HepG2 (cell line): ENCODE data around the gene WNT3A. TPM values are rescaled to one million over a fixed set of nuclear protein-coding genes. Genes with fewer than 3 reads are reported as not detected.

Source experiments
- FOXA1 ChIP-seq, 2 experiments: fragments of 450-650 bp in 1 of 2; sonication (generic) in 1 of 2; formaldehyde crosslinking in 1 of 2; IDR thresholded peaks; 2 replicates each; pipeline versions ENCODE4 v1.4.0 to v1.6.1; 2016 to 2020; ENCODE audit warnings: missing genetic modification reagents in 1 of 2
- HES4 ChIP-seq: sonication (generic); formaldehyde crosslinking; IDR thresholded peaks from 2 replicates; pipeline ENCODE4 v1.9.0; 2021; ENCODE audit warnings: mild to moderate bottlenecking, missing genetic modification reagents, borderline replicate concordance
- HOXA7 ChIP-seq: sonication (generic); formaldehyde crosslinking; IDR thresholded peaks from 2 replicates; pipeline ENCODE4 v1.8.1; 2022; ENCODE audit warnings: mild to moderate bottlenecking, missing genetic modification reagents, moderate library complexity
- KAT2B ChIP-seq: fragments of 150-350 bp; IDR thresholded peaks from 2 replicates; pipeline ENCODE4 v1.6.1; 2014; ENCODE audit warnings: low read depth, low read length, borderline replicate concordance
- MAF1 ChIP-seq: sonication (generic); formaldehyde crosslinking; IDR thresholded peaks from 2 replicates; pipeline ENCODE4 v1.5.0; 2020; ENCODE audit warnings: missing genetic modification reagents, borderline replicate concordance
- MED1 ChIP-seq: sonication (generic); formaldehyde crosslinking; IDR thresholded peaks from 2 replicates; pipeline ENCODE4 v1.4.0; 2020; ENCODE audit warnings: missing genetic modification reagents
- MXD4 ChIP-seq: IDR thresholded peaks from 2 replicates; pipeline ENCODE4 v1.6.1; 2016; ENCODE audit warnings: mild to moderate bottlenecking, missing biosample characterization, missing genetic modification reagents
- NFIB ChIP-seq: sonication (generic); formaldehyde crosslinking; IDR thresholded peaks from 2 replicates; pipeline ENCODE4 v1.9.0; 2021; ENCODE audit warnings: missing genetic modification reagents, mild to moderate bottlenecking, borderline replicate concordance
- NFIC ChIP-seq: IDR thresholded peaks from 2 replicates; pipeline ENCODE4 v1.6.1; 2012; ENCODE audit warnings: mild to moderate bottlenecking, low read length, inconsistent platforms
- POGZ ChIP-seq: sonication (generic); formaldehyde crosslinking; IDR thresholded peaks from 2 replicates; pipeline ENCODE4 v1.4.0; 2020; ENCODE audit warnings: mild to moderate bottlenecking, missing genetic modification reagents
- PTBP1 ChIP-seq: fragments of 200-400 bp; formaldehyde crosslinking; IDR thresholded peaks from 2 replicates; pipeline ENCODE4 v1.6.1; 2018; ENCODE audit warnings: low read length, low read depth; ENCODE audit not compliant: poor library complexity, severe bottlenecking
- RXRB ChIP-seq: IDR thresholded peaks from 2 replicates; pipeline ENCODE4 v1.6.1; 2016; ENCODE audit warnings: borderline replicate concordance, missing genetic modification reagents, missing compliant biosample characterization
- SAFB2 ChIP-seq: sonication (generic); formaldehyde crosslinking; IDR thresholded peaks from 2 replicates; pipeline ENCODE4 v1.5.1; 2020; ENCODE audit warnings: missing genetic modification reagents, low read depth, mild to moderate bottlenecking, borderline replicate concordance
- ZNF101 ChIP-seq: sonication (generic); formaldehyde crosslinking; IDR thresholded peaks from 2 replicates; pipeline ENCODE4 v1.4.0; 2020; ENCODE audit warnings: mild to moderate bottlenecking, low read depth, missing genetic modification reagents, borderline replicate concordance
- ZNF143 ChIP-seq: sonication (generic); formaldehyde crosslinking; IDR thresholded peaks from 2 replicates; pipeline ENCODE4 v1.4.0; 2020; ENCODE audit warnings: missing genetic modification reagents
- ZNF224 ChIP-seq: sonication (generic); formaldehyde crosslinking; IDR thresholded peaks from 2 replicates; pipeline ENCODE4 v1.5.0; 2020; ENCODE audit warnings: mild to moderate bottlenecking, missing genetic modification reagents
- ZNF34 ChIP-seq: sonication (generic); formaldehyde crosslinking; IDR thresholded peaks from 2 replicates; pipeline ENCODE4 v1.4.0; 2020; ENCODE audit warnings: mild to moderate bottlenecking, missing genetic modification reagents, borderline replicate concordance
- ZNF776 ChIP-seq: sonication (generic); formaldehyde crosslinking; IDR thresholded peaks from 2 replicates; pipeline ENCODE4 v1.4.0; 2020; ENCODE audit warnings: mild to moderate bottlenecking, missing genetic modification reagents
- ZNF777 ChIP-seq: sonication (generic); formaldehyde crosslinking; IDR thresholded peaks from 2 replicates; pipeline ENCODE4 v1.4.0; 2020; ENCODE audit warnings: missing genetic modification reagents
- ZNF790 ChIP-seq: sonication (generic); formaldehyde crosslinking; IDR thresholded peaks from 2 replicates; pipeline ENCODE4 v1.8.0; 2022; ENCODE audit warnings: missing genetic modification reagents, mild to moderate bottlenecking, borderline replicate concordance
- ZNF792 ChIP-seq: IDR thresholded peaks from 2 replicates; pipeline ENCODE4 v1.6.1; 2016
- ZNF891 ChIP-seq: sonication (generic); formaldehyde crosslinking; IDR thresholded peaks from 2 replicates; pipeline ENCODE4 v1.5.0; 2020; ENCODE audit warnings: mild to moderate bottlenecking, missing genetic modification reagents
- ZSCAN22 ChIP-seq: sonication (generic); formaldehyde crosslinking; IDR thresholded peaks from 2 replicates; pipeline ENCODE4 v1.4.0; 2020; ENCODE audit warnings: mild to moderate bottlenecking, missing genetic modification reagents
- ZSCAN9 ChIP-seq: IDR thresholded peaks from 2 replicates; pipeline ENCODE4 v1.6.1; 2016; ENCODE audit warnings: borderline replicate concordance
- ZZZ3 ChIP-seq: sonication (generic); formaldehyde crosslinking; IDR thresholded peaks from 2 replicates; pipeline ENCODE4 v1.4.0; 2020; ENCODE audit warnings: missing genetic modification reagents, mild to moderate bottlenecking, borderline replicate concordance
- polyA plus RNA-seq, 8 experiments: library from polyadenylated mRNA; depleted of rRNA in 3 of 8; stranded (reverse) in 7 of 8; unstranded in 1 of 8; fragments of >200 nt; fragmentation: Illumina TruSeq in 4 of 8; extraction: Trizol in 4 of 8; gene quantifications; 2 replicates each; pipeline versions ENCODE4 v1.2.1 to v1.2.3, GENCODE V29; 2011 to 2016; ENCODE audit warnings: low read depth in 4 of 8, missing spikeins in 1 of 8, mixed read lengths in 1 of 8; ENCODE audit not compliant: insufficient read depth in 1 of 8
- total RNA-seq, 5 experiments: library from RNA; depleted of rRNA; stranded (reverse); fragments of >200 nt; fragmentation: Illumina TruSeq; extraction: Trizol; gene quantifications; 2 replicates each; pipeline ENCODE4 v1.2.3, GENCODE V29; 2016; ENCODE audit warnings: low read depth in 1 of 5
- TF ChIP-seq, protein P1 (sequence below): IDR thresholded peaks from 2 replicates; pipeline ENCODE4 v1.6.1; 2012; ENCODE audit warnings: inconsistent platforms
- TF ChIP-seq, protein P2 (sequence below): conservative IDR thresholded peaks from 2 replicates; pipeline ENCODE4 v1.6.1; 2018; ENCODE audit warnings: missing genetic modification reagents
- TF ChIP-seq, protein P3 (sequence below): sonication (generic); formaldehyde crosslinking; IDR thresholded peaks from 2 replicates; pipeline ENCODE4 v1.8.1; 2023; ENCODE audit warnings: mild to moderate bottlenecking, missing genetic modification reagents, borderline replicate concordance
- TF ChIP-seq, protein P4 (sequence below): sonication (generic); formaldehyde crosslinking; IDR thresholded peaks from 2 replicates; pipeline ENCODE4 v1.5.0; 2020; ENCODE audit warnings: missing genetic modification reagents

The WNT3A gene
- total and polyA plus RNA-seq, 2 of the 13 experiments (the other 11 are each of a cell fraction or from before 2014, with no cell fraction given), result not detected

DNA sequence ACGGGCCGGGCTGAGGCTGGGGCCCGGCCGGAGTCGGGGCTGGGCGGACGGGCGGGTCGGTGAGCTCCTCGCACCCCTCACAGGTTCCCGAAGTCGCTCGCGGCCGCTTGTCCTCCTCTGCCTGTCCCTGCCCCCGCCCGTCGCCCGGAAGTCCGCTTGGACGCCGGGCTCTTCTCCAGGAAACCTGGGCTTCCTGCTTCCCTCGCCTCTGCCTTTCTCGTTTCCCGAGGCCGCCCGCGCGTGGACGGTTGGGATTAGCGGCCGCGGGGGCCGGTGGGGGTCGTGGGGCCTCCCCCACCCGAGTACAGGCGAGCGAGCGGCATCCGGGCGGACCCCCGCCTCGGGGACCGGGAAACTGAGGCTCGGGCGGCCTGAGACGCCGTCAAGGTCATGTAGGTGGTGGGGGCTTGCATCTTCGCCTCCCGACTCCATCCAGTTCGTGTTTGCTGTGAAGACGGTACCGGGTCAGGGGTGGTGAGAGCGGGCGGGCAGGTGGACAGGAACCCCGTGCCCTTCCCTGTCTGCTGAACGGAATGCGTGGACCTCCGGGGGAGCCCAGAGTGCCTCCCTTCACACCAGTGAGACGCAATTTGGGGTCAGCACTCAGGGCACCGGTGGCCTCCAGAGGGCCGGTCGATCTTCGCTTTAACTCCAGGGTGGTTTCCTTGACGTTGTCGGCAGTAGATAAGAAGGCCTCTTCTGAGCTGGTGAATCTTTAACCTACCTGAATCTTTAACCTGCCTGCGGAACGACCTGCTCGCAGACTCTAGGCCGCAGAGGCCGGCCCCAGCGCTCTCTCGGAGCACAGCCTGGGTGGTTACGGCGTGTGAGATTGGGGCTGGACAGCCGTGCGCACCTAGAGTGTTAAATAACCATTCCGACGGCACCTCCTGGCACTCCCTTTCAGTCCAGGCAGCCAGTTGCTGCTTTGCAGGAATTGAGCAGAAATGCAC is 76.4 kb downstream of the WNT3A start (continued):
- TF ChIP-seq NFIB (CRISPR knock-in tag), result no peak
- TF ChIP-seq SAFB2 (CRISPR knock-in tag), result 0 out of 2 replicates have a peak, but pooled peaks have one; percentile 3
- TF ChIP-seq ZSCAN9 (CRISPR knock-in tag), result no peak
- TF ChIP-seq ZNF143 (CRISPR knock-in tag), result no peak; the same call in 1 of the 2 replicates
- peak; percentile 25; the same call in 1 of the 2 replicates for TF ChIP-seq MED1
- no peak for TF ChIP-seq ZNF34
- TF ChIP-seq ZNF224, result no peak; the same call in 1 of the 2 replicates
- no peak for TF ChIP-seq NFIC
- no peak for TF ChIP-seq KAT2B
- TF ChIP-seq ZNF792, result no peak
- no peak for TF ChIP-seq ZNF101 (CRISPR knock-in tag)
- no peak for TF ChIP-seq FOXA1 (IDR thresholded peaks at IDR 0.05)
- TF ChIP-seq FOXA1 (CRISPR knock-in tag; IDR thresholded peaks at IDR 0.05), result no peak
- TF ChIP-seq ZNF776 (CRISPR knock-in tag), result no peak
- TF ChIP-seq RXRB, result no peak
- no peak for TF ChIP-seq HES4
- TF ChIP-seq, protein P1, sequence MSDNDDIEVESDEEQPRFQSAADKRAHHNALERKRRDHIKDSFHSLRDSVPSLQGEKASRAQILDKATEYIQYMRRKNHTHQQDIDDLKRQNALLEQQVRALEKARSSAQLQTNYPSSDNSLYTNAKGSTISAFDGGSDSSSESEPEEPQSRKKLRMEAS, result no peak
- no peak for TF ChIP-seq HOXA7 (CRISPR knock-in tag)
- TF ChIP-seq, protein P2, sequence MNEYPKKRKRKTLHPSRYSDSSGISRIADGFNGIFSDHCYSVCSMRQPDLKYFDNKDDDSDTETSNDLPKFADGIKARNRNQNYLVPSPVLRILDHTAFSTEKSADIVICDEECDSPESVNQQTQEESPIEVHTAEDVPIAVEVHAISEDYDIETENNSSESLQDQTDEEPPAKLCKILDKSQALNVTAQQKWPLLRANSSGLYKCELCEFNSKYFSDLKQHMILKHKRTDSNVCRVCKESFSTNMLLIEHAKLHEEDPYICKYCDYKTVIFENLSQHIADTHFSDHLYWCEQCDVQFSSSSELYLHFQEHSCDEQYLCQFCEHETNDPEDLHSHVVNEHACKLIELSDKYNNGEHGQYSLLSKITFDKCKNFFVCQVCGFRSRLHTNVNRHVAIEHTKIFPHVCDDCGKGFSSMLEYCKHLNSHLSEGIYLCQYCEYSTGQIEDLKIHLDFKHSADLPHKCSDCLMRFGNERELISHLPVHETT (CRISPR knock-in tag), result no peak
- peak; percentile 81 for TF ChIP-seq ZNF891 (CRISPR knock-in tag)
- TF ChIP-seq ZNF777, result no peak; the same call in 1 of the 2 replicates
- no peak for TF ChIP-seq ZZZ3
- TF ChIP-seq, protein P3, sequence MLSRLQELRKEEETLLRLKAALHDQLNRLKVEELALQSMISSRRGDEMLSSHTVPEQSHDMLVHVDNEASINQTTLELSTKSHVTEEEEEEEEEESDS (CRISPR knock-in tag), result no peak
- no peak for TF ChIP-seq POGZ (CRISPR knock-in tag)
- no peak; the same call in 1 of the 2 replicates for TF ChIP-seq ZSCAN22 (CRISPR knock-in tag)
- TF ChIP-seq, protein P4, sequence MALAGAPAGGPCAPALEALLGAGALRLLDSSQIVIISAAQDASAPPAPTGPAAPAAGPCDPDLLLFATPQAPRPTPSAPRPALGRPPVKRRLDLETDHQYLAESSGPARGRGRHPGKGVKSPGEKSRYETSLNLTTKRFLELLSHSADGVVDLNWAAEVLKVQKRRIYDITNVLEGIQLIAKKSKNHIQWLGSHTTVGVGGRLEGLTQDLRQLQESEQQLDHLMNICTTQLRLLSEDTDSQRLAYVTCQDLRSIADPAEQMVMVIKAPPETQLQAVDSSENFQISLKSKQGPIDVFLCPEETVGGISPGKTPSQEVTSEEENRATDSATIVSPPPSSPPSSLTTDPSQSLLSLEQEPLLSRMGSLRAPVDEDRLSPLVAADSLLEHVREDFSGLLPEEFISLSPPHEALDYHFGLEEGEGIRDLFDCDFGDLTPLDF (CRISPR knock-in tag), result no peak
- TF ChIP-seq MXD4, result peak; percentile 18; the same call in 1 of the 2 replicates
- no peak for TF ChIP-seq PTBP1
- no peak; the same call in 1 of the 2 replicates for TF ChIP-seq MAF1 (CRISPR knock-in tag)
- peak; percentile 88; the same call in 1 of the 2 replicates for TF ChIP-seq ZNF790 (CRISPR knock-in tag)
